HFF-Myc (cell line): ENCODE data around the gene HECW1.

Experiments used
- DNase-seq: peaks from one replicate; pipeline ENCODE4 v3.0.0-alpha.2; 2011; ENCODE audit warnings: low read depth; ENCODE audit errors: extremely low read depth
- H3K4me3 ChIP-seq: replicated peaks from 2 replicates; pipeline ENCODE4 v1.5.1; 2011; ENCODE audit warnings: low read depth, mild to moderate bottlenecking, control low read depth, low read length
- CTCF ChIP-seq: IDR thresholded peaks from 2 replicates; pipeline ENCODE4 v1.5.1; 2012; ENCODE audit warnings: mild to moderate bottlenecking, low read depth, low read length, control low read depth; ENCODE audit errors: missing control alignments

The HECW1 gene

DNA sequence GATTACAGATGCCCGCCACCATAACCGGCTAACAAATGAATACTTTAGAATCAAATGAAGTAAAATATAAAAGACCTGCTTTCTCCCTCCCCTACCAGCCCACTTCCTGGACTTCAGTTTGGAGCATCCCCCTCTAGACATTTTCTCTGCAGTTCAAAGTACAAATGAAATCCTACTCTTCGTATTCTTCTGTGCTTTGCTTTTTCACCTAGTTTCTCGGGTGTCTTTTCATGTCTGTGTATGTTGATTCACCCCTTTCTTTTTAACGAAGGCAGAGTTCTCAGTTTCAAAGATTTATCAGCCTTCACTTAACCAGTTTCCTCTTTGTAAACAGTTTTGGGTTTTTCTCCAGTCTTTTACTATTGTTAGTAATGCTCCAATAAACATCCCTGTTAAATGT lies 324.6 kb downstream of the HECW1 start:
- DNase-seq, result no peak
- H3K4me3 ChIP-seq, result no peak overlapping the region
- TF ChIP-seq CTCF, result no peak

DNA sequence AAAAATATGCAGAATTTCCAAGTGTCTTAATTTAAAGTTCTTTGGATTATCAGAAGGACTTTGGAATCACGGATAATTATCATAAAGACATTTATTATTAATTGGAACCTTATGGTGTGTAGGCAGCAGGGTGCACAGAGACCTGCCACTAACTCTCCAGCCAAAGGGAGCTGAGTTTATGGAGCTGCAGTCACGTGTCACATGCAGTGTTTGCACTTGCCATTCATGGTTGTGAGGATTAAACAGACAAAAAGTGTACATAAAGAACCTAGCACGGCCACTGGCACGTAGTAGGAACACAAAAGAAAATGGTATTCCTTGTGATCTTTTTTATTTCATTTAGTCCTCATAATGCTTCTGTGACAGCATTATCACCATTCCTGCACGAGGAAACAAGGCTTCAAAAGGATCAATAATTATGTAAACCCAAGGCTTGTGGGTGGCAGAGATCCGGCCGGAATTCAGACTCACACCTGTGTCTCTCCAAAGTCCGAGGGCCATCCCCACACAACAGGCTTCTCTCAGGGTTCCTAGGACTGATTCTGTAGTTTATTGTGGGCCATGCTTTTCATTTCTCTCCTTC lies 326.5 kb downstream of the HECW1 start:
- DNase-seq, result no peak
- no peak for TF ChIP-seq CTCF
- H3K4me3 ChIP-seq, result no peak overlapping the region

- no peak overlapping the region for H3K4me3 ChIP-seq
- peak; percentile 15 for DNase-seq
- peak; percentile 89 for TF ChIP-seq CTCF
These were observed 327.4 kb downstream of the HECW1 start for GRCh38 chr7:43439631-43440401.

- DNase-seq, result no peak
- no peak overlapping the region for H3K4me3 ChIP-seq
- TF ChIP-seq CTCF, result no peak
These were observed 329.0 kb downstream of the HECW1 start for GRCh38 chr7:43441231-43442130.

DNA sequence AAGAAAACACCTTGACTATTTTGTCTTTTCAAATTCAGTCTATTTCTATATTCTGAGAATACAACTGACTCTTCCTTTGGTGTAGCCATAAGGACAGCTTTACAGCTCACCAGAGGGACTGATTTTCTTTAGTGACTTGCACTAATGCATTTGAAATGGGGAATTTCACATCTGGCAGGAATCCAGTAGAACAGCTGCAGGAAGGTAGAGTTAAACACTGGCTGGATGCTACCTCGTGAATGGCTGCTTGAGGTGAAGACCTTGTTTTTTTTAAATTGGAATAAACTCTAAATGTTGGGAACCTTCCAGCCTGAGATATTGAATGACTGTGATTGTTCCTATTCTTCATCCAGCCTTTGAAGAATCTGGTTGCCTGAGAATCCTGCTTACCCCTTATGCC lies 330.9 kb downstream of the HECW1 start:
- DNase-seq, result no peak
- H3K4me3 ChIP-seq, result no peak overlapping the region
- no peak for TF ChIP-seq CTCF

DNA sequence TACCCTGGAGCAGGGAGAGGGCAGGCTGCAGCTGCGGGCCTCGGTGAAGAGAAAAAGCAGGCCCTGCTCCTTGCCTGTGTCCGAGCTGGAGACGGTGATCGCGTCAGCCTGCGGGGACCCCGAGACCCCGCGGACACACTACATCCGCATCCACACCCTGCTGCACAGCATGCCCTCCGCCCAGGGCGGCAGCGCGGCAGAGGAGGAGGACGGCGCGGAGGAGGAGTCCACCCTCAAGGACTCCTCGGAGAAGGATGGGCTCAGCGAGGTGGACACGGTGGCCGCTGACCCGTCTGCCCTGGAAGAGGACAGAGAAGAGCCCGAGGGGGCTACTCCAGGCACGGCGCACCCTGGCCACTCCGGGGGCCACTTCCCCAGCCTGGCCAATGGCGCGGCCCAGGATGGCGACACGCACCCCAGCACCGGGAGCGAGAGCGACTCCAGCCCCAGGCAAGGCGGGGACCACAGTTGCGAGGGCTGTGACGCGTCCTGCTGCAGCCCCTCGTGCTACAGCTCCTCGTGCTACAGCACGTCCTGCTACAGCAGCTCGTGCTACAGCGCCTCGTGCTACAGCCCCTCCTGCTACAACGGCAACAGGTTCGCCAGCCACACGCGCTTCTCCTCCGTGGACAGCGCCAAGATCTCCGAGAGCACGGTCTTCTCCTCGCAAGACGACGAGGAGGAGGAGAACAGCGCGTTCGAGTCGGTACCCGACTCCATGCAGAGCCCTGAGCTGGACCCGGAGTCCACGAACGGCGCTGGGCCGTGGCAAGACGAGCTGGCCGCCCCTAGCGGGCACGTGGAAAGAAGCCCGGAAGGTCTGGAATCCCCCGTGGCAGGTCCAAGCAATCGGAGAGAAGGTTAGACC lies 332.5 kb downstream of the HECW1 start:
- TF ChIP-seq CTCF, result no peak
- H3K4me3 ChIP-seq, result no peak overlapping the region

More for the DNA sequence above, 332.5 kb downstream of the HECW1 start:
- DNase-seq, result no peak
